ENCODE results near the gene SMU1.

The SMU1 gene

DNA sequence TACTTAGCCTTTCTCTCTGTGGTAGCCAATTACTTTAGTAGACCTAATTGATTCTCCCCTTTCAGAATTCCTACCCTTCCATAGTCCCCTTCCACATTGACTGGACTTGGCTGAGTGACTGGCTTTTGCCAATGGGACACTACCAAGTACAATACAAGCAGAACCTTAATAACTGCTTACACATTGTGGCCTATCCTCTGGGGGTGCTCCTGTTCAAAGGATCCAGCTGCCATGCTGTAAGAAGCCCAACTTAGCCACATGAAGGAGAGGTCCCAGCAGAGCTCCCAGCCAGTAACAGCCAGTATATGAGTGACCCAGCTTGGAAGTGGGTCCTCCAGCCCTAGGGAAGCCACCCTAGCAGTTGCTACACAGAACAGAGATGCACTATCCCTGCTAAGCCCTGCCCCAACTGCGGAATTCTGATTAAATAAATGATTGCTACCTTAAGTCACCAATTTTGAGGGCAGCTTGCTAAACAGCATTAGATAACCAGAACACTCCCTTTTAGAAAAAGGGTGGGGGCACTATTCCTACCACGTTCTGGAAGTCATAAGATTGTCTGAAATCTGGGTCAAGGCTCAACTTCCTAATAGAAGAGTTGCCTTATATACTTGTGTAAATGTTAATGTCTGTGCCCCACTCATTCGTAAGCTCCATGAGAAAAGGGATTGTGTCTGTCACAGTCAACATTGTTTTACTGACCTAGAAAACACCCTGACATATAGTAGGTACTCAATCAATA lies 64.0 kb downstream of the SMU1 start:
- TF ChIP-seq, protein P1, sequence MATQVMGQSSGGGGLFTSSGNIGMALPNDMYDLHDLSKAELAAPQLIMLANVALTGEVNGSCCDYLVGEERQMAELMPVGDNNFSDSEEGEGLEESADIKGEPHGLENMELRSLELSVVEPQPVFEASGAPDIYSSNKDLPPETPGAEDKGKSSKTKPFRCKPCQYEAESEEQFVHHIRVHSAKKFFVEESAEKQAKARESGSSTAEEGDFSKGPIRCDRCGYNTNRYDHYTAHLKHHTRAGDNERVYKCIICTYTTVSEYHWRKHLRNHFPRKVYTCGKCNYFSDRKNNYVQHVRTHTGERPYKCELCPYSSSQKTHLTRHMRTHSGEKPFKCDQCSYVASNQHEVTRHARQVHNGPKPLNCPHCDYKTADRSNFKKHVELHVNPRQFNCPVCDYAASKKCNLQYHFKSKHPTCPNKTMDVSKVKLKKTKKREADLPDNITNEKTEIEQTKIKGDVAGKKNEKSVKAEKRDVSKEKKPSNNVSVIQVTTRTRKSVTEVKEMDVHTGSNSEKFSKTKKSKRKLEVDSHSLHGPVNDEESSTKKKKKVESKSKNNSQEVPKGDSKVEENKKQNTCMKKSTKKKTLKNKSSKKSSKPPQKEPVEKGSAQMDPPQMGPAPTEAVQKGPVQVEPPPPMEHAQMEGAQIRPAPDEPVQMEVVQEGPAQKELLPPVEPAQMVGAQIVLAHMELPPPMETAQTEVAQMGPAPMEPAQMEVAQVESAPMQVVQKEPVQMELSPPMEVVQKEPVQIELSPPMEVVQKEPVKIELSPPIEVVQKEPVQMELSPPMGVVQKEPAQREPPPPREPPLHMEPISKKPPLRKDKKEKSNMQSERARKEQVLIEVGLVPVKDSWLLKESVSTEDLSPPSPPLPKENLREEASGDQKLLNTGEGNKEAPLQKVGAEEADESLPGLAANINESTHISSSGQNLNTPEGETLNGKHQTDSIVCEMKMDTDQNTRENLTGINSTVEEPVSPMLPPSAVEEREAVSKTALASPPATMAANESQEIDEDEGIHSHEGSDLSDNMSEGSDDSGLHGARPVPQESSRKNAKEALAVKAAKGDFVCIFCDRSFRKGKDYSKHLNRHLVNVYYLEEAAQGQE (IDR thresholded peaks at IDR 0.05; ENCODE audit: insufficient read depth in 1 of 2, low read depth in 2 of 2, low read length in 2 of 2), result no peak

DNA sequence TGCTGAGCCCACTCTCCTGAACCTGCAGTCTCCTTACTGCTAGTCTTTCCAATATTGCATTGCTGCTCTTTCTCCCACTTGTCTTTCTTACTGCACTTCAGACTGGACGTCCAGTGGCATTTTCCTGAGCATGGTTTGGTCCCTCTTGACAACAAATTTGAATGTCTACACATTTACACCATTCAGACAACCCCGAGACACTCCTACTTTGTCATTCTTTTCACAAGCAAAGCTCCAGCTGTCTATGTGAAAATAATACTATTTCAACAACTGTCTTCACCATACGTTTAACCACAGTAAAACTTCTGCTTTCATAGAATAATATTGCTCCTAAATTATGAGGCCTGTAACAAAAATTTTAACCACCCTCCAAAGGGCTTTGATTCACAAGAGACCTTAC lies 64.6 kb downstream of the SMU1 start:
- TF ChIP-seq FOXP2 (optimal IDR thresholded peaks at IDR 0.05; ENCODE audit: borderline replicate concordance, extremely low read depth, extremely low read length, insufficient read depth), result no peak
- no peak for TF ChIP-seq TAF1 (IDR thresholded peaks at IDR 0.05; ENCODE audit: borderline replicate concordance, insufficient read depth, low read length)
- no peak for TF ChIP-seq SIN3A (IDR thresholded peaks at IDR 0.05; ENCODE audit: borderline replicate concordance, insufficient read depth, low read length)
- TF ChIP-seq, protein P1 (IDR thresholded peaks at IDR 0.05; ENCODE audit: insufficient read depth in 1 of 2, low read depth in 2 of 2, low read length in 2 of 2), result no peak
- no peak for TF ChIP-seq POLR2AphosphoS5 (IDR thresholded peaks at IDR 0.05; ENCODE audit: low read depth, low read length)

DNA sequence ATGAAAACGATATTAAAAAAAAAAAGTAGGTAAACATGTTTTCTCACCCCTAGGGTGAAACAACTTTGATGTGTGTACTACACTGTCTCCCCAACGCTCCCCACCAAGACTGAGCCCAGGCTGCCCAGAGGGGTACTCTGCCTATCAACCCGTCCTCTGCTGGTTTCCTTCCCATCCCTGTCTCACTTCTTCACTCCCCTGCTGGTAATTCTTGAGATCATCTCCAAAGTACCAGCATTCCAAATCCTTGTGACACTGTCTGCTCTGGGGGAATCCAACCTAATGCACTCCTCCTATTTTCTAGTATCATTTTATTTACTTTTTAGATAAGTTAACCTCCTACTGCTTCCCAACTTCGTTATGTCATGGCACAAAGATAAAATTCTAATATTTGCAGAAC lies 68.7 kb downstream of the SMU1 start:
- TF ChIP-seq POLR2AphosphoS5 (IDR thresholded peaks at IDR 0.05; ENCODE audit: low read depth, low read length) (no peak), SIN3A (IDR thresholded peaks at IDR 0.05; ENCODE audit: borderline replicate concordance, insufficient read depth, low read length) (no peak), FOXP2 (optimal IDR thresholded peaks at IDR 0.05; ENCODE audit: borderline replicate concordance, extremely low read depth, extremely low read length, insufficient read depth) (no peak), TAF1 (IDR thresholded peaks at IDR 0.05; ENCODE audit: borderline replicate concordance, insufficient read depth, low read length) (no peak)
- TF ChIP-seq, protein P1 (IDR thresholded peaks at IDR 0.05; ENCODE audit: insufficient read depth in 1 of 2, low read depth in 2 of 2, low read length in 2 of 2), result no peak

DNA sequence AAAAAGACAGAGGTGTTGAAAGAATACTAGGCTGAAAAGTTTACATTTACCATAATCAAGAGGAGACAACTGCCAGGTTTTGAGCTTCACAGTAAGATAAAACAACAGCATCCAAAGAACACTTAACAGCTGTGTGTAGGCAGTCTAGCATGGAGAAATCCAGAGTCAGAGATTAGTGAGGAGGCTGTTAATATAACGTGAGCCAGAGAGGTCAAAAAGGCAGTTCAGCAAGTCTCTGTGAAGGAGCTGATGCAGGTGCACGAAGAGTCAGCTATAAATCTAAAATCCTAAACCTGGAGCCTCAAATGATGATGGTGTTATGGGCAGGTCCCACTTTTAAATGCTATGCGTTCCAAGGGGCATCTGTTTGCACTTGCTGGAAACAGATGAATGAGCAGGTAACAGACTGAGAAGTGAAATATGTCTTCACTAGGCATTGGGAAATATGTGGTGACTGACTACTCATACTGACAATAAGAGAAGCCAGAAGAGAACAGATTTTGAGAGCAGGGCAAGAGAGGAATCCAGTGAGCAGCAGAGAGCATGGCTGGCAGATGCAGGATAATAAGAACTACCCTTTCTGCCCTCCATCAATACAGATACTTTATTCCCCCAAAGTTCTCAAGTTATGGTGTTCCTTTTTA lies 83.8 kb downstream of the SMU1 start:
- TF ChIP-seq SIN3A (IDR thresholded peaks at IDR 0.05; ENCODE audit: borderline replicate concordance, insufficient read depth, low read length) (no peak), FOXP2 (optimal IDR thresholded peaks at IDR 0.05; ENCODE audit: borderline replicate concordance, extremely low read depth, extremely low read length, insufficient read depth) (no peak), POLR2AphosphoS5 (IDR thresholded peaks at IDR 0.05; ENCODE audit: low read depth, low read length) (no peak), TAF1 (IDR thresholded peaks at IDR 0.05; ENCODE audit: borderline replicate concordance, insufficient read depth, low read length) (no peak)
- TF ChIP-seq, protein P1 (IDR thresholded peaks at IDR 0.05; ENCODE audit: insufficient read depth in 1 of 2, low read depth in 2 of 2, low read length in 2 of 2), result no peak

Measured in PFSK-1 (cell line).